SK-MEL-5 (cell line): ENCODE results near the gene WDCP. TPM values are rescaled to one million over a fixed set of nuclear protein-coding genes. Genes with fewer than 3 reads are reported as not detected.
"Not testable (repeated sequence)": the region's sequence is repeated elsewhere in the genome, so short reads cannot be mapped to it uniquely, and the experiment has no call there.

Source experiments
- DNase-seq: peaks from one replicate; pipeline ENCODE4 v3.0.0-alpha.2; 2016; ENCODE audit warnings: low read depth, low spot score
- in situ Hi-C: cut with HindIII; loops from 2 replicates; pipeline ENCODE4 v1.10.0; 2016; ENCODE audit warnings: low sequenced_read_pairs, high pct_unique_total_duplicates, low pct_unique_long_range_greater_than_20kb
- total RNA-seq: library from RNA; depleted of rRNA; stranded (reverse); fragments of >200 nt; shearing (Covaris generic); gene quantifications from 2 replicates; pipeline ENCODE4 v1.2.3, GENCODE V29; 2014

The WDCP gene
- total RNA-seq, 1 experiment from 2014 or later = 22.6 TPM

DNA sequence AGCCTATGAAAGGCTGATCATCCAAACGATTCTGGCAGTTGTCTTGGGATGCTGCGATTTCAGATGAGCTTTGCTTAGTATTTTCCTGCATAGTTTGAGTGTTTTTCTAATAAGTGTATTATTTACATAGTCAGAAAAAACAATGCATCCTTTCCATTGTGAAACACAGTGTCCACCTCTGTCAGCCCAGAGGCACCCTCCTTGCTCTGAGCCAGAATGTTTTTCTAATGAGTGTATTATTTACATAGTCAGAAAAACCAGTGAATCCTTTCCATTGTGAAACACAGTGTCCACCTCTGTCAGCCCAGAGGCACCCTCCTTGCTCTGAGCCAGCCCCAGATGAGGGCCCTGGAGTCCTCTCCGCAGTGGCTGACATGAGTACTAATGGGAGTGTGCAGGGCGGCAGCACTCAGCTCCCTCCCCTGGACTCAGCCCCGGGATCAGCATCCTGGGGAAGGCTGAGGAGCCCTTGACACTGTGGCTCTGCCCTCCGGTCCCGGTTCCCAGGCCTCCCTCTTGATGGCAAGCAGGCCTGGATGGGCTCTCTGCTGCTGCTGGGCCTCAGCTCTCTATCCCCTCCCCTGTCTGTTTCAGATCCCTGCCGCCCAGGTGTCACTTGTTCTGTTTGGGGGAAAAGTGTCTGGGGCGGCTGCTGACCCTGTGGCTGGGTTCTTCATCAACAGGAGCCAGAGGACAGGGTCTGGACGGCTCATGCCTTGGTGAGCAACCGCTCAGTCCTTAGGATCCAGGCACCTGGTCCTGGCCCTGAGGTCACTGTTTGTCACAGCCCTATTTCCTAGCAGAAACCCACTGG is 31.4 kb downstream of the WDCP start:
- in situ Hi-C loops = no loop called here

DNA sequence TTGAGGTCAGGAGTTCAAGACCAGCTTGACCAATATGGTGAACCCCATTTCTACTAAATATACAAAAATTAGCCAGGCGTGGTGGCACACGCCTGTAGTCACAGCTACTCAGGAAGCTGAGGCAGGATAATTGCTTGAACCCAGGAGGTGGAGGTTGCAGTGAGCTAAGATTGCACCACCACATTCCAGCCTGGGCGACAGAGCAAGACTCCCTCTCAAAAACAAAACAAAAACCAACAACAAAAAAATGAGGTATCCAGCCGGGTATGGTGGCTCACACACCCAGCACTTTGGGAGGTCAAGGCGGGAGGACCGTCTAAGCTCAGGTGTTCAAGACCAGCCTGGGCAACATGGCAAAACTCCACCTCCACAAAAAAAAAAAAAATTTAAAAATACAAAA is 32.3 kb downstream of the WDCP start:
- in situ Hi-C loops = not testable (repeated sequence)

More for the DNA sequence above, 31.4 kb downstream of the WDCP start:
- no peak for DNase-seq

GRCh38 chr2:24012521-24013188 is 34.5 kb downstream of the WDCP start:
- no peak for DNase-seq
- in situ Hi-C loops = no loop called here

More for the DNA sequence above, 32.3 kb downstream of the WDCP start:
- DNase-seq = not testable (repeated sequence)

DNA sequence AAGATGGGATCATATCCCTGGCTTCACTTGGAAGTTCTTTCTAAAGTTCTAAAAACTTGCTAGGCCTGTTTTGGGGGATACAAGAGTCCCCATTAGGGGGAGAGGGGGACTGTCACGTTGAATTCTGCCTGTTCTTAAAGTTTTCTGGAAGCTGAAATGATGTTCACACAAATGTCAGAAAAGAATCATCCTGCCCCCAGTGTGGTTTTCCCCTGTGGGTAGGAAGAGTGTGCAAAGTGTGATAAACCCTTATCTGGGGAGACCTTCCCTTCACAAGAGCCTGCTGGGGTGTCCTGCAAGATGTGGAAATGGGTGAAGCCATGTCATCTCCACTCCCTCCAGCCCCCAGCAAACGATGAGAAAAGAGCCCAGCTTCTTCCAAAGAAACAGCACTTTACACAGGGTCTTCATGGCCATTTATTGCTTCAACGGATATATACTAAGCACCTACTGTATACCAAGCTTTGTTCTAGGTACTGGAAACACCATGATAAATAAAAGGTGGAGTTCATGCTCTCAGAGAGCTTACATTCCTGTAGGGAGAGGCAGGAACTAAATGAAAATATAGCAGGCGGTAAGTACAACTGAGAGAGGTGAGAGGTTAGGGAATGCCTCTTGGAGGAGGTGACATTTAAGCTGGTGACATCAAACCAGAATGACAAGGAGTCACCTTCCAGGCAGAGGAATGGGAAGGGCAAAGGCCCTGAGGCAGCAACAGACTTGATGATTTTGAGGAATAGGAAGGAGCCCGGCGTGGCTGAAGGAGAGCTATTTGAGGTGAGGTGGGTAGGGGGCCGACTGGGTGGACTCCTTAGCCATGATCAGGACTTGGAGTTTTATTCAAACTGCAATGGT is 35.7 kb downstream of the WDCP start:
- DNase-seq = no peak
- in situ Hi-C loops = no loop called here

- DNase-seq = no peak
- in situ Hi-C loops = no loop called here
Observed at GRCh38 chr2:24010477-24011249, 36.5 kb downstream of the WDCP start.

GRCh38 chr2:24009680-24010476 is 37.3 kb downstream of the WDCP start, which contains the start of gene MFSD2B:
MFSD2B (plus strand) TSS chr2:24010085; CDS start chr2:24010097, 12 bp downstream.
- DNase-seq = no peak
- in situ Hi-C loops = no loop called here

- DNase-seq = no peak
- in situ Hi-C loops = no loop called here
Observed at GRCh38 chr2:24009367-24009679, 37.9 kb downstream of the WDCP start.

GRCh38 chr2:24008672-24009366 is 38.4 kb downstream of the WDCP start:
- no peak for DNase-seq
- in situ Hi-C loops = no loop called here

DNA sequence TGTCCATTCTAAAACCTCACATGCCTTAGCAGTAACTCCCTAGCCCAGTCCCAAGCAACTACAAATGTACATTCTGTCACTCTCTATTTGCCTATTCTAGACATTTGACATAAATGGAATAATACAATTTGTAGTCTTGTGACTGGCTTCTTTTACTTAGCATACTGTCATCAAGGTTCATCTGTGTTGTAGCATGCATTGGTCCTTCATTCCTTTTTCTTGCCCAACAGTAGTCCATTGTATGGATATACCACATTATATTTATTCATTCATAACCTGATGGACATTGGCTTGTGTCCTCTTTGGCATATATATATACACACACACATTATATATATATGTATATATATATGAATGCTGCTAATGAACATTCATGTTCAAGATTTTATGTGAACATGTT is 39.5 kb downstream of the WDCP start:
- peak; percentile 83 for DNase-seq
- in situ Hi-C loops = no loop called here

- DNase-seq = no peak
- in situ Hi-C loops = no loop called here
Observed at GRCh38 chr2:23994567-23994966, 52.6 kb downstream of the WDCP start.

- in situ Hi-C loops = no loop called here
- DNase-seq = no peak
Observed at GRCh38 chr2:23993736-23994269, 53.4 kb downstream of the WDCP start.

GRCh38 chr2:23992931-23993330 is 54.3 kb downstream of the WDCP start:
- in situ Hi-C loops = no loop called here
- DNase-seq = no peak

DNA sequence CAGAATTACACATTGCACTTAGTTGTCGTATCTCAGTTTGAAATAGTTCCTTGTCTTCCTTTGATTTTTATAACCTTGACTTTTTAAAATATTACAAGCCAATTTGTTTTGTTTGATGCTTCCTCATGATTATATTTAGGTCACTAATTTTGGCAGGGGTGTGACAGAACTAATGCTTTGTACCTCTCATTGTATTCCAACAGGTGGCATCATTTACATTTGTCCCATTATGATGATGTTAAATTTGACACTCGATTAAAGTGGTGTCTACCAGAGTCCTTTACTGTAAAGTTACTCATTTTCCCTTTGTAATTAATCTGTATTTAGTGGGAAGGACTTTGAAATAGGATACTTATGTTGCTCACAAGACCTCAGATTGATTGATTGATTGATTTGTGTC is 58.8 kb downstream of the WDCP start:
- in situ Hi-C loops = no loop called here

More for the DNA sequence above, 58.8 kb downstream of the WDCP start:
- peak; percentile 31 for DNase-seq
